Smooth muscle cell (in vitro differentiated cells): ENCODE data around the gene MAP1LC3C. TPM values are rescaled to one million over a fixed set of nuclear protein-coding genes. Genes with fewer than 3 reads are reported as not detected.

Experiments
- DNase-seq: peaks from one replicate; lab custom pipeline; 2025; ENCODE audit not compliant: unreplicated experiment; lab: John Stamatoyannopoulos, UW
- H2AFZ ChIP-seq: fragments of 200-600 bp; sonication (generic); 2 replicates; pipeline ENCODE4 v1.6.0; 2016; ENCODE audit warnings: antibody characterized with exemption, low read depth, mild to moderate bottlenecking
- H3F3A ChIP-seq: fragments of 200-600 bp; sonication (generic); 2 replicates; pipeline ENCODE4 v1.6.0; 2017; ENCODE audit warnings: antibody characterized with exemption, low read depth
- H3K27ac ChIP-seq: fragments of 200-600 bp; sonication (generic); 2 replicates; pipeline ENCODE4 v1.5.1; 2016; ENCODE audit warnings: low read depth, mild to moderate bottlenecking
- H3K27me3 ChIP-seq: fragments of 200-600 bp; sonication (generic); 2 replicates; pipeline ENCODE4 v1.6.1; 2016; ENCODE audit warnings: low read depth, mild to moderate bottlenecking
- H3K36me3 ChIP-seq: fragments of 200-600 bp; sonication (generic); 2 replicates; pipeline ENCODE4 v1.5.1; 2016; ENCODE audit warnings: low read depth
- H3K4me1 ChIP-seq: fragments of 200-600 bp; sonication (generic); 2 replicates; pipeline ENCODE4 v1.5.1; 2016; ENCODE audit warnings: low read depth
- H3K4me2 ChIP-seq: fragments of 200-600 bp; sonication (generic); 2 replicates; pipeline ENCODE4 v1.6.0; 2016; ENCODE audit warnings: mild to moderate bottlenecking
- H3K4me3 ChIP-seq: fragments of 200-600 bp; sonication (generic); 2 replicates; pipeline ENCODE4 v1.5.1; 2016; ENCODE audit warnings: mild to moderate bottlenecking
- H3K79me2 ChIP-seq: fragments of 200-600 bp; sonication (generic); 2 replicates; pipeline ENCODE4 v1.6.0; 2016; ENCODE audit warnings: low read depth, mild to moderate bottlenecking
- H3K9ac ChIP-seq: fragments of 200-600 bp; sonication (generic); 2 replicates; pipeline ENCODE4 v1.6.0; 2016; ENCODE audit warnings: low read depth
- H3K9me3 ChIP-seq: fragments of 200-600 bp; sonication (generic); replicated peaks from 2 replicates; pipeline ENCODE4 v1.5.1; 2016; ENCODE audit warnings: low read depth
- H4K20me1 ChIP-seq: fragments of 200-600 bp; sonication (generic); 2 replicates; pipeline ENCODE4 v1.6.0; 2016; ENCODE audit warnings: low read depth
- CTCF ChIP-seq: fragments of 200-600 bp; sonication (generic); IDR thresholded peaks from 2 replicates; pipeline ENCODE4 v1.5.1; 2017; ENCODE audit warnings: borderline replicate concordance, mild to moderate bottlenecking, antibody characterized with exemption; ENCODE audit not compliant: insufficient read depth, poor library complexity, severe bottlenecking
- WGBS: methylation state at CpG from one replicate; pipeline ENCODE4 v1.1.7; 2016; ENCODE audit warnings: low lambda C conversion rate; 5-methylcytosine and 5-hydroxymethylcytosine counted together
- polyA plus RNA-seq: library from polyadenylated mRNA; unstranded; fragments of >200 nt; fragmentation: Nextera tagmentation; extraction: Ambion mirVana; gene quantifications from 2 replicates; pipeline ENCODE4 v1.2.1, GENCODE V29; 2016
- total RNA-seq: library from RNA; depleted of rRNA; stranded (reverse); fragments of >200 nt; gene quantifications from 2 replicates; pipeline ENCODE4 v1.2.3, GENCODE V29; 2014

The MAP1LC3C gene
- total and polyA plus RNA-seq, 2 experiments from 2014 or later, result 0.48 TPM; not detected in 1

- 54% methylated on average over 10 of the region's 10 CpGs for WGBS
- Histone ChIP-seq H3F3A (no peaks in the 10 kb centered on the region), H3K9ac (no peak overlapping the region), H3K79me2 (no peaks in the 10 kb centered on the region), H3K4me2 (no peak overlapping the region), H2AFZ (no peak overlapping the region), H4K20me1 (no peaks in the 10 kb centered on the region), H3K27ac (no peak overlapping the region), H3K27me3 (no peaks in the 10 kb centered on the region), H3K4me3 (no peak overlapping the region), H3K36me3 (no peaks in the 10 kb centered on the region), H3K4me1 (no peaks in the 10 kb centered on the region), H3K9me3 (no peaks in the 10 kb centered on the region)
- DNase-seq, result no peak
- TF ChIP-seq CTCF, result peak; percentile 55
These were observed 18.8 kb upstream of the MAP1LC3C start for GRCh38 chr1:242017580-242018233.

GRCh38 chr1:242016479-242016878, 17.6 kb upstream of the MAP1LC3C start:
- H3K27me3 ChIP-seq, result no peaks in the 10 kb centered on the region
- no peaks in the 10 kb centered on the region for H3K9me3 ChIP-seq
- H3K27ac ChIP-seq, result no peak overlapping the region
- DNase-seq, result no peak
- no peak overlapping the region for H3K4me2 ChIP-seq
- H3K9ac ChIP-seq, result no peak overlapping the region
- H3F3A ChIP-seq, result no peaks in the 10 kb centered on the region
- no peak overlapping the region for H3K4me3 ChIP-seq
- no peak overlapping the region for H2AFZ ChIP-seq
- no peaks in the 10 kb centered on the region for H4K20me1 ChIP-seq
- no peaks in the 10 kb centered on the region for H3K4me1 ChIP-seq
- no peaks in the 10 kb centered on the region for H3K79me2 ChIP-seq
- no peak for TF ChIP-seq CTCF
- no peaks in the 10 kb centered on the region for H3K36me3 ChIP-seq

- no peak for DNase-seq
- Histone ChIP-seq H3K4me3 (no peak overlapping the region), H3K36me3 (no peaks in the 10 kb centered on the region)
These were observed 13.2 kb upstream of the MAP1LC3C start for GRCh38 chr1:242011894-242012660.

More at GRCh38 chr1:242011894-242012660, 13.2 kb upstream of the MAP1LC3C start:
- H2AFZ ChIP-seq, result no peak overlapping the region
- H3K9ac ChIP-seq, result no peak overlapping the region
- H3K27ac ChIP-seq, result peak overlapping the region; percentile 22
- no peak overlapping the region for H3K4me2 ChIP-seq
- no peaks in the 10 kb centered on the region for H4K20me1 ChIP-seq
- H3F3A ChIP-seq, result no peaks in the 10 kb centered on the region
- H3K79me2 ChIP-seq, result no peaks in the 10 kb centered on the region
- no peak for TF ChIP-seq CTCF
- no peaks in the 10 kb centered on the region for H3K9me3 ChIP-seq
- H3K27me3 ChIP-seq, result no peaks in the 10 kb centered on the region
- H3K4me1 ChIP-seq, result no peaks in the 10 kb centered on the region
- 80% methylated on average over 5 of the region's 5 CpGs for WGBS
